ENCODE data around the gene TXNL1. TPM values are rescaled to one million over a fixed set of nuclear protein-coding genes. Genes with fewer than 3 reads are reported as not detected.
A peak's percentile ranks its signal among the peaks of the same experiment; 100 is the strongest.

TXNL1 gene
- total and polyA plus RNA-seq, 2 donors (not counting 3 experiments of a cell fraction or from before 2014, with no cell fraction given), result 29.5 to 81.2 TPM

GRCh38 chr18:56637176-56637575, 1.2 kb downstream of the TXNL1 start:
- peaks cover 11% of the 10 kb centered on the region for H4K20me1 ChIP-seq (replicated peaks; ENCODE audit: control insufficient read depth, extremely low read depth, insufficient read depth, low read length)
- H3K36me3 ChIP-seq (ENCODE audit: control insufficient read depth in 2 of 2, extremely low read depth in 1 of 2, insufficient read depth in 2 of 2, low read length in 2 of 2), result peaks cover 0 to 2% of the 10 kb centered on the region in 2 experiments
- FAIRE-seq, result no peak
- H3K79me2 ChIP-seq (ENCODE audit: control insufficient read depth, insufficient read depth, low read length), result peaks cover 61% of the 10 kb centered on the region
- H3K4me3 ChIP-seq (replicated peaks in 1 of 3; ENCODE audit: insufficient read depth in 1 of 3, low read depth in 1 of 3, low read length in 3 of 3), result peak overlapping the region; percentile 89 to 92 (median 91)
- no peaks in the 10 kb centered on the region for H3K27me3 ChIP-seq (ENCODE audit: control insufficient read depth in 2 of 2, insufficient read depth in 2 of 2, low read length in 2 of 2)
- CTCF ChIA-PET, result interaction anchor here (1.1 kb wide), 1 partner anchor 14 kb away, joined by 6 read pairs; the partner anchor contains the start of gene WDR7
- peak overlapping the region; percentile 99 for H3K9ac ChIP-seq (replicated peaks; ENCODE audit: extremely low read depth, insufficient read depth, low read length)
- H3K27ac ChIP-seq (ENCODE audit: insufficient read depth, low read depth, low read length), result peak overlapping the region; percentile 97
- TF ChIP-seq MYC (IDR thresholded peaks at IDR 0.05; ENCODE audit: low read depth, low read length), result no peak
- TF ChIP-seq, protein P1, sequence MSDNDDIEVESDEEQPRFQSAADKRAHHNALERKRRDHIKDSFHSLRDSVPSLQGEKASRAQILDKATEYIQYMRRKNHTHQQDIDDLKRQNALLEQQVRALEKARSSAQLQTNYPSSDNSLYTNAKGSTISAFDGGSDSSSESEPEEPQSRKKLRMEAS (IDR thresholded peaks at IDR 0.05; ENCODE audit: insufficient read depth, insufficient read length), result no peak
- no peak for TF ChIP-seq FOS (IDR thresholded peaks at IDR 0.05; ENCODE audit: borderline replicate concordance, insufficient read depth, low read length)
- TF ChIP-seq POLR2AphosphoS5 (IDR thresholded peaks at IDR 0.05; ENCODE audit: insufficient read depth, low read depth, low read length), result no peak
- H2AFZ ChIP-seq (ENCODE audit: low read depth, low read length), result no peak overlapping the region
- POLR2A ChIA-PET, result no interaction called here
- peak overlapping the region; percentile 100 for H3K4me2 ChIP-seq (ENCODE audit: insufficient read depth, low read length)
- DNase-seq (ENCODE audit: low read depth, low spot score), result peak; percentile 48
- H3K4me1 ChIP-seq (ENCODE audit: control insufficient read depth, extremely low read depth, insufficient read depth, low read length), result peaks cover 27% of the 10 kb centered on the region
- dilution Hi-C loops (cut with MboI; ENCODE audit: extremely low pct_ligation_motif_present, low sequenced_read_pairs), result no loop called here
- BruUV-seq (replicated peaks), result TSS peak; percentile 41
- intact Hi-C loops (cut with micrococcal nuclease), result loop anchor here (1.0 to 5.0 kb wide), 2 partner anchors 435 to 1051 kb away; no protein-coding TSS in a partner anchor
- H3K9me1 ChIP-seq (replicated peaks; ENCODE audit: control insufficient read depth, extremely low read depth, insufficient read depth, low read length), result no peaks in the 10 kb centered on the region
- no peaks in the 10 kb centered on the region for H3K9me3 ChIP-seq (replicated peaks; ENCODE audit: control insufficient read depth, insufficient read depth, low read length)

- peaks cover 83% of the 10 kb centered on the region for H3K79me2 ChIP-seq (ENCODE audit: control insufficient read depth, insufficient read depth, low read length)
Observed at GRCh38 chr18:56635007-56635406, 3.4 kb downstream of the TXNL1 start.

More at GRCh38 chr18:56635007-56635406, 3.4 kb downstream of the TXNL1 start:
- intact Hi-C loops (cut with micrococcal nuclease), result loop anchor here (5.0 kb wide), 1 partner anchor 433 kb away; no protein-coding TSS in a partner anchor
- Histone ChIP-seq H3K27ac (ENCODE audit: insufficient read depth, low read depth, low read length) (no peak overlapping the region), H3K4me2 (ENCODE audit: insufficient read depth, low read length) (no peak overlapping the region), H2AFZ (ENCODE audit: low read depth, low read length) (no peak overlapping the region), H4K20me1 (replicated peaks; ENCODE audit: control insufficient read depth, extremely low read depth, insufficient read depth, low read length) (peaks cover 15% of the 10 kb centered on the region), H3K36me3 (ENCODE audit: control insufficient read depth in 2 of 2, extremely low read depth in 1 of 2, insufficient read depth in 2 of 2, low read length in 2 of 2) (peaks cover 0 to 2% of the 10 kb centered on the region in 2 experiments), H3K9ac (replicated peaks; ENCODE audit: extremely low read depth, insufficient read depth, low read length) (no peak overlapping the region), H3K27me3 (ENCODE audit: control insufficient read depth in 2 of 2, insufficient read depth in 2 of 2, low read length in 2 of 2) (no peaks in the 10 kb centered on the region), H3K9me1 (replicated peaks; ENCODE audit: control insufficient read depth, extremely low read depth, insufficient read depth, low read length) (no peaks in the 10 kb centered on the region), H3K9me3 (replicated peaks; ENCODE audit: control insufficient read depth, insufficient read depth, low read length) (no peaks in the 10 kb centered on the region), H3K4me1 (ENCODE audit: control insufficient read depth, extremely low read depth, insufficient read depth, low read length) (peaks cover 19% of the 10 kb centered on the region), H3K4me3 (replicated peaks in 1 of 3; ENCODE audit: insufficient read depth in 1 of 3, low read depth in 1 of 3, low read length in 3 of 3) (no peak overlapping the region)
- ChIA-PET CTCF (no interaction called here), POLR2A (no interaction called here)
- dilution Hi-C loops (cut with MboI; ENCODE audit: extremely low pct_ligation_motif_present, low sequenced_read_pairs), result no loop called here
- FAIRE-seq, result no peak
- no peak for DNase-seq (ENCODE audit: low read depth, low spot score)
- TF ChIP-seq, protein P2, sequence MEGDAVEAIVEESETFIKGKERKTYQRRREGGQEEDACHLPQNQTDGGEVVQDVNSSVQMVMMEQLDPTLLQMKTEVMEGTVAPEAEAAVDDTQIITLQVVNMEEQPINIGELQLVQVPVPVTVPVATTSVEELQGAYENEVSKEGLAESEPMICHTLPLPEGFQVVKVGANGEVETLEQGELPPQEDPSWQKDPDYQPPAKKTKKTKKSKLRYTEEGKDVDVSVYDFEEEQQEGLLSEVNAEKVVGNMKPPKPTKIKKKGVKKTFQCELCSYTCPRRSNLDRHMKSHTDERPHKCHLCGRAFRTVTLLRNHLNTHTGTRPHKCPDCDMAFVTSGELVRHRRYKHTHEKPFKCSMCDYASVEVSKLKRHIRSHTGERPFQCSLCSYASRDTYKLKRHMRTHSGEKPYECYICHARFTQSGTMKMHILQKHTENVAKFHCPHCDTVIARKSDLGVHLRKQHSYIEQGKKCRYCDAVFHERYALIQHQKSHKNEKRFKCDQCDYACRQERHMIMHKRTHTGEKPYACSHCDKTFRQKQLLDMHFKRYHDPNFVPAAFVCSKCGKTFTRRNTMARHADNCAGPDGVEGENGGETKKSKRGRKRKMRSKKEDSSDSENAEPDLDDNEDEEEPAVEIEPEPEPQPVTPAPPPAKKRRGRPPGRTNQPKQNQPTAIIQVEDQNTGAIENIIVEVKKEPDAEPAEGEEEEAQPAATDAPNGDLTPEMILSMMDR (IDR thresholded peaks at IDR 0.05; ENCODE audit: extremely low read depth in 1 of 2, insufficient read depth in 1 of 2, low read depth in 1 of 2, low read length in 2 of 2), result no peak
- TF ChIP-seq POLR2AphosphoS5 (IDR thresholded peaks at IDR 0.05; ENCODE audit: insufficient read depth, low read depth, low read length) (no peak), EZH2 (IDR thresholded peaks at IDR 0.05; ENCODE audit: borderline replicate concordance, low read depth, low read length, severe bottlenecking) (no peak), POLR2A (IDR thresholded peaks at IDR 0.05; ENCODE audit: low read depth, low read length) (no peak), JUN (IDR thresholded peaks at IDR 0.05; ENCODE audit: borderline replicate concordance, insufficient read depth, insufficient read length, low read depth) (no peak)
- BruUV-seq (replicated peaks), result no TSS peak

Measured in endothelial cell of umbilical vein (primary cell).